OCI-LY7 (cell line): ENCODE results near the gene AGK. TPM values are rescaled to one million over a fixed set of nuclear protein-coding genes. Genes with fewer than 3 reads are reported as not detected.
A peak's percentile ranks its signal among the peaks of the same experiment; 100 is the strongest.

Experiments
- BruUV-seq: library from RNA; stranded (reverse); fragments of 400-500 nt; replicated peaks from 2 replicates; lab custom pipeline; 2021; lab: Mats Ljungman, UMichigan
- CTCF ChIA-PET: fragments of 300-600 bp; sonication (Branson Sonifier 250); formaldehyde crosslinking; loops from one replicate; lab custom pipeline; 2022; ENCODE audit warnings: antibody characterized with exemption; ENCODE audit not compliant: unreplicated experiment; lab: Charles Lee
- POLR2A ChIA-PET: fragments of 300-600 bp; sonication (Branson Sonifier 250); formaldehyde crosslinking; loops from one replicate; lab custom pipeline; 2022; ENCODE audit warnings: antibody characterized with exemption; lab: Charles Lee
- DNase-seq: peaks from one replicate; pipeline ENCODE4 v3.0.0-alpha.2; 2015; ENCODE audit warnings: low spot score
- H2AFZ ChIP-seq: fragments of 200-600 bp; sonication (generic), shearing (Covaris generic); 2 replicates; pipeline ENCODE4 v1.6.1; 2014; ENCODE audit warnings: mild to moderate bottlenecking, antibody characterized with exemption, low read length, moderate library complexity
- H3K27ac ChIP-seq: fragments of 200-600 bp; sonication (generic); 2 replicates; pipeline ENCODE4 v1.5.1; 2014; ENCODE audit warnings: mixed run types, low read depth, mild to moderate bottlenecking, moderate library complexity, low read length, inconsistent platforms; ENCODE audit not compliant: poor library complexity, severe bottlenecking
- H3K36me3 ChIP-seq: fragments of 200-600 bp; sonication (generic); 2 replicates; pipeline ENCODE4 v1.6.1; 2014; ENCODE audit warnings: mild to moderate bottlenecking, antibody characterized with exemption, low read length, moderate library complexity, mixed read lengths; ENCODE audit not compliant: insufficient read depth
- H3K4me1 ChIP-seq: fragments of 200-600 bp; sonication (generic); 2 replicates; pipeline ENCODE4 v1.5.1; 2014; ENCODE audit warnings: mild to moderate bottlenecking, low read length; ENCODE audit not compliant: insufficient read depth, poor library complexity, severe bottlenecking
- H3K4me2 ChIP-seq: fragments of 200-600 bp; sonication (generic); 2 replicates; pipeline ENCODE4 v1.6.1; 2014; ENCODE audit warnings: mild to moderate bottlenecking, low read length
- H3K4me3 ChIP-seq: fragments of 200-600 bp; sonication (generic); 2 replicates; pipeline ENCODE4 v1.5.1; 2014; ENCODE audit warnings: mild to moderate bottlenecking, low read depth, low read length; ENCODE audit not compliant: poor library complexity, severe bottlenecking
- H3K79me2 ChIP-seq: fragments of 200-600 bp; sonication (generic); 2 replicates; pipeline ENCODE4 v1.6.1; 2016; ENCODE audit warnings: low read depth, mild to moderate bottlenecking, low read length, moderate library complexity, mixed read lengths; ENCODE audit not compliant: insufficient read depth
- H3K9me2 ChIP-seq: fragments of 200-600 bp; sonication (generic); 2 replicates; pipeline ENCODE4 v1.6.1; 2016; ENCODE audit warnings: mild to moderate bottlenecking, low read length, mixed read lengths; ENCODE audit not compliant: insufficient read depth
- H3K9me3 ChIP-seq: fragments of 200-600 bp; sonication (generic); 2 replicates; pipeline ENCODE4 v1.6.1; 2014; ENCODE audit warnings: mild to moderate bottlenecking, mixed run types, low read length, mixed read lengths
- H4K20me1 ChIP-seq: fragments of 200-600 bp; sonication (generic); 2 replicates; pipeline ENCODE4 v1.6.1; 2014; ENCODE audit warnings: mild to moderate bottlenecking, antibody characterized with exemption, low read length, moderate library complexity, mixed read lengths; ENCODE audit not compliant: insufficient read depth
- EZH2phosphoT487 ChIP-seq: fragments of 200-600 bp; sonication (generic); IDR thresholded peaks from 2 replicates; pipeline ENCODE4 v1.6.1; 2018; ENCODE audit warnings: low read depth, borderline replicate concordance, mild to moderate bottlenecking, mixed run types, antibody characterized with exemption, low read length, moderate library complexity, mixed read lengths
- intact Hi-C: fragments of 100-400 bp; cut with micrococcal nuclease; formaldehyde crosslinking; loops from one replicate; pipeline ENCODE4 v1.10.0; 2022; ENCODE audit not compliant: unreplicated experiment
- total RNA-seq, 2 experiments: library from RNA; depleted of rRNA in 1 of 2; stranded (reverse); fragments of >200 nt in 1 of 2; shearing (Covaris generic) in 1 of 2; gene quantifications; 2 replicates each; pipeline ENCODE4 v1.2.3, GENCODE V29; 2014 to 2022
- TF ChIP-seq, protein P1 (sequence below): fragments of 200-600 bp; sonication (generic); conservative IDR thresholded peaks from 2 replicates; pipeline ENCODE4 v1.5.1; 2014; ENCODE audit warnings: mild to moderate bottlenecking, antibody characterized with exemption, low read length, moderate library complexity, mixed read lengths

AGK gene
- total RNA-seq, 2 experiments from 2014 or later: 31.2 to 33.6 TPM

DNA sequence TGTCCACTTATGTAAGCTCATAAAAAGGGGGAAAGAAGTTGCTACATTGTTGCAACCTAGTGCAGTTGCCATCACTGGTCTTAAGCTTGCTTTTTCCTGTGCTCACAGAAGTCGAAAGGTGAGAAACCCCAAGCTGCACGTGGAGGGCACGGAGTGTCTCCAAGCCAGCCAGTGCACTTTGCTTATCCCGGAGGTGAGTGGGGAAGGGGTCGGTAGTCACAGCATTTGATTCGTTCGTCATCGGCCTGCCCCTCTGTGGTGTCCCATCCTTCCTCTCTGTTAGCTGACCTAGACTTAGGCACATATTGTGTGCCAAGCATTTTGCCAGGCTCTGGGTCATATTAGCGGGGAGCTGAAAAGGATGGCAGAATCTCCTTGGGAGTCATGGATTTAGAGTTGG is 100.2 kb downstream of the AGK start:
- no peak overlapping the region for H3K4me3 ChIP-seq
- peaks cover 39% of the 10 kb centered on the region for H3K36me3 ChIP-seq
- POLR2A ChIA-PET: no interaction called here
- TF ChIP-seq, protein P1, sequence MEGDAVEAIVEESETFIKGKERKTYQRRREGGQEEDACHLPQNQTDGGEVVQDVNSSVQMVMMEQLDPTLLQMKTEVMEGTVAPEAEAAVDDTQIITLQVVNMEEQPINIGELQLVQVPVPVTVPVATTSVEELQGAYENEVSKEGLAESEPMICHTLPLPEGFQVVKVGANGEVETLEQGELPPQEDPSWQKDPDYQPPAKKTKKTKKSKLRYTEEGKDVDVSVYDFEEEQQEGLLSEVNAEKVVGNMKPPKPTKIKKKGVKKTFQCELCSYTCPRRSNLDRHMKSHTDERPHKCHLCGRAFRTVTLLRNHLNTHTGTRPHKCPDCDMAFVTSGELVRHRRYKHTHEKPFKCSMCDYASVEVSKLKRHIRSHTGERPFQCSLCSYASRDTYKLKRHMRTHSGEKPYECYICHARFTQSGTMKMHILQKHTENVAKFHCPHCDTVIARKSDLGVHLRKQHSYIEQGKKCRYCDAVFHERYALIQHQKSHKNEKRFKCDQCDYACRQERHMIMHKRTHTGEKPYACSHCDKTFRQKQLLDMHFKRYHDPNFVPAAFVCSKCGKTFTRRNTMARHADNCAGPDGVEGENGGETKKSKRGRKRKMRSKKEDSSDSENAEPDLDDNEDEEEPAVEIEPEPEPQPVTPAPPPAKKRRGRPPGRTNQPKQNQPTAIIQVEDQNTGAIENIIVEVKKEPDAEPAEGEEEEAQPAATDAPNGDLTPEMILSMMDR: no peak
- no peak for TF ChIP-seq EZH2phosphoT487
- H3K4me2 ChIP-seq: no peak overlapping the region
- CTCF ChIA-PET: no interaction called here
- intact Hi-C loops: no loop called here
- H3K27ac ChIP-seq: no peak overlapping the region
- DNase-seq: no peak
- no peak overlapping the region for H2AFZ ChIP-seq
- no TSS peak for BruUV-seq
- no peaks in the 10 kb centered on the region for H3K79me2 ChIP-seq
- H3K9me3 ChIP-seq: no peaks in the 10 kb centered on the region
- H3K9me2 ChIP-seq: no peaks in the 10 kb centered on the region
- no peaks in the 10 kb centered on the region for H4K20me1 ChIP-seq
- peaks cover 9% of the 10 kb centered on the region for H3K4me1 ChIP-seq

GRCh38 chr7:141652691-141653090 is 101.5 kb downstream of the AGK start:
- no peaks in the 10 kb centered on the region for H3K9me2 ChIP-seq

DNA sequence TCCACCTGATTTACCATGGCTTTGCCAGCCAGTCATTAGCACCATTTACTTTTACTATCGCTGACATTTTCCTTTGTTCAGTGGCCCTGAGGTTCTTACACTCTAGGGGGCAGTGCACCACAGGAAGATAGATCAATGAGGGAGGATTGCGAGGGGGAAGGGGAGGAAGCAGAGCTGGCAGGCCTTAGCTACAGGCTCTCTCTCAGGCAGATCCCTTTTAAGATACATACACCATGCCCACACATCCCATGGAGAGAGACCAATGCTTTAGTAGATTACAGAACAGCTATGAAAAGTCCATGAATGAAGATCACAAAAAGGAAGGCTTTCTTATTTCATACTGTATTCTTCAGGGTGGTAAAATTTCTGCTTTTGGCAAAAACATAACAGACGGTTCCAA is 103.3 kb downstream of the AGK start:
- Histone ChIP-seq H3K4me2 (no peak overlapping the region), H3K4me3 (no peak overlapping the region), H3K9me3 (no peaks in the 10 kb centered on the region), H3K27ac (no peak overlapping the region), H4K20me1 (no peaks in the 10 kb centered on the region), H3K9me2 (no peaks in the 10 kb centered on the region), H3K79me2 (no peaks in the 10 kb centered on the region), H2AFZ (no peak overlapping the region), H3K4me1 (peaks cover 1% of the 10 kb centered on the region), H3K36me3 (peaks cover 33% of the 10 kb centered on the region)
- POLR2A ChIA-PET: interaction anchor here (1.0 to 1.4 kb wide), 2 partner anchors 82 to 104 kb away, joined by 3 to 4 read pairs; no protein-coding TSS in a partner anchor
- CTCF ChIA-PET: interaction anchor here (1.0 to 1.3 kb wide), 3 partner anchors 82 to 131 kb away, joined by 3 to 5 read pairs (median 4); no protein-coding TSS in a partner anchor
- intact Hi-C loops: loop anchor here (1.0 to 2.0 kb wide), 2 partner anchors 84 to 132 kb away; partner anchors contain the start of gene SSBP1
- BruUV-seq: no TSS peak
- TF ChIP-seq, protein P1: peak; percentile 88
- TF ChIP-seq EZH2phosphoT487: no peak
- peak; percentile 61 for DNase-seq

More at GRCh38 chr7:141652691-141653090, 101.5 kb downstream of the AGK start:
- Histone ChIP-seq H3K27ac (no peak overlapping the region), H3K9me3 (no peaks in the 10 kb centered on the region), H3K4me3 (no peak overlapping the region), H3K36me3 (peaks cover 40% of the 10 kb centered on the region), H3K4me1 (peaks cover 9% of the 10 kb centered on the region), H3K4me2 (no peak overlapping the region), H3K79me2 (no peaks in the 10 kb centered on the region), H2AFZ (no peak overlapping the region), H4K20me1 (no peaks in the 10 kb centered on the region)
- TF ChIP-seq, protein P1: no peak
- TF ChIP-seq EZH2phosphoT487: no peak
- intact Hi-C loops: no loop called here
- POLR2A ChIA-PET: interaction anchor here (0.9 kb wide), 1 partner anchor 50 kb away, joined by 3 read pairs; no protein-coding TSS in a partner anchor
- no peak for DNase-seq
- CTCF ChIA-PET: no interaction called here
- no TSS peak for BruUV-seq
